Fibroblast of lung (primary cell): Measurements from ENCODE around the gene ATXN2. TPM values are rescaled to one million over a fixed set of nuclear protein-coding genes. Genes with fewer than 3 reads are reported as not detected.
A peak's percentile ranks its signal among the peaks of the same experiment; 100 is the strongest.

Source experiments
- DNase-seq, 2 donors: peaks; one replicate each; pipeline versions ENCODE4 v3.0.0 to v3.0.0-alpha.2; 2010; ENCODE audit warnings: low read depth in 2 of 2
- H2AFZ ChIP-seq: 2 replicates; pipeline ENCODE4 v1.5.1; 2012; ENCODE audit warnings: low read length, control low read depth, inconsistent platforms
- H3K27ac ChIP-seq: 2 replicates; pipeline ENCODE4 v1.5.1; 2011; ENCODE audit warnings: low read length, control low read depth; ENCODE audit not compliant: insufficient read depth
- H3K27me3 ChIP-seq: 2 replicates; pipeline ENCODE4 v1.5.1; 2011; ENCODE audit warnings: mild to moderate bottlenecking, low read length; ENCODE audit not compliant: control insufficient read depth, insufficient read depth
- H3K36me3 ChIP-seq: 2 replicates; pipeline ENCODE4 v1.5.1; 2011; ENCODE audit warnings: low read length; ENCODE audit not compliant: control insufficient read depth, insufficient read depth
- H3K4me1 ChIP-seq: 2 replicates; pipeline ENCODE4 v1.5.1; 2011; ENCODE audit warnings: low read length; ENCODE audit not compliant: control insufficient read depth, insufficient read depth; ENCODE audit errors: extremely low read depth
- H3K4me2 ChIP-seq: 2 replicates; pipeline ENCODE4 v1.5.1; 2011; ENCODE audit warnings: low read length, control low read depth; ENCODE audit not compliant: insufficient read depth; ENCODE audit errors: extremely low read depth
- H3K4me3 ChIP-seq, 4 experiments: fragments of 200-600 bp in 1 of 4; sonication (generic) in 1 of 4; replicated peaks in 1 of 4; 2 replicates each; pipeline ENCODE4 v1.5.1; 2011 to 2016; ENCODE audit warnings: low read length in 4 of 4, low read depth in 3 of 4, mild to moderate bottlenecking in 3 of 4, control low read depth in 2 of 4, inconsistent platforms in 1 of 4, mixed read lengths in 1 of 4; ENCODE audit not compliant: insufficient read depth in 1 of 4; ENCODE audit errors: control extremely low read depth in 1 of 4
- H3K79me2 ChIP-seq: 2 replicates; pipeline ENCODE4 v1.5.1; 2012; ENCODE audit warnings: mild to moderate bottlenecking, low read length, inconsistent platforms; ENCODE audit not compliant: control insufficient read depth, insufficient read depth
- H3K9ac ChIP-seq: 2 replicates; pipeline ENCODE4 v1.5.1; 2011; ENCODE audit warnings: mild to moderate bottlenecking, low read length, control low read depth; ENCODE audit not compliant: insufficient read depth
- H3K9me3 ChIP-seq: 2 replicates; pipeline ENCODE4 v1.5.1; 2012; ENCODE audit warnings: low read depth, low read length; ENCODE audit not compliant: control insufficient read depth, insufficient read depth
- H4K20me1 ChIP-seq: 2 replicates; pipeline ENCODE4 v1.5.1; 2011; ENCODE audit warnings: low read length; ENCODE audit not compliant: control insufficient read depth, insufficient read depth; ENCODE audit errors: extremely low read depth
- EZH2 ChIP-seq: IDR thresholded peaks from 2 replicates; pipeline ENCODE4 v1.5.1; 2012; ENCODE audit warnings: low read length, control low read depth, mild to moderate bottlenecking; ENCODE audit errors: missing control alignments
- polyA plus RNA-seq, 2 donors: library from polyadenylated mRNA; depleted of rRNA in 1 of 2; stranded (reverse) in 1 of 2; unstranded in 1 of 2; fragments of >200 nt; gene quantifications; 2 replicates each; pipeline ENCODE4 v1.2.1, GENCODE V29; 2011 to 2012; ENCODE audit warnings: missing spikeins in 1 of 2
- total RNA-seq: library from RNA; depleted of rRNA; stranded (reverse); fragments of >200 nt; gene quantifications from 2 replicates; pipeline ENCODE4 v1.2.1, GENCODE V29; 2014
- TF ChIP-seq, protein P1 (sequence below), 2 donors: IDR thresholded peaks in 1 of 2; conservative IDR thresholded peaks in 1 of 2; 1 replicate in 1 of 2; 2 replicates in 1 of 2; pipeline ENCODE4 v1.5.1; 2011 to 2012; ENCODE audit warnings: low read length in 2 of 2, control low read depth in 1 of 2, inconsistent platforms in 1 of 2, low read depth in 1 of 2, mild to moderate bottlenecking in 1 of 2

ATXN2 gene
- total and polyA plus RNA-seq, 2 donors (not counting 1 experiment from before 2014, with no cell fraction given): 25.9 to 31.2 TPM

DNA sequence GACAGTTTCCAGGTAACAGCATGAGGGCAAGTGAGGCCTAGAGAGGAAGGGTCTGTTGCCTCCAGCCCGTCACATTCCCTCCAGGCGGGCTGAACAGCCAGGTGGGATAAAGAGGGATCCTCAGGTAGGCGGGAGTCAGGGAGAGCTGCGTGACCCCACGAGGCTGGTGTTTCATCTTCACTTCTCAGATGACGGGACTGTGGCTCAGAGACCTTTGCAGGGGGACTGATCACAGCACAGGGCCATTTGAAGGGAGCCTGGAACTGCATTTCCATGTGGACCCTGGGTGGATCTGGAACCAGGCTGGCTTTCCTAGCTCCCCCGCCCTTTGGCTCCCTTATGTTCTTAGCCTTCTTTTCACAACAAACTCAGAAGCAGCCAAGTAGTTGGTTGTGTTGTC lies 156.0 kb downstream of the ATXN2 start:
- peaks cover 2% of the 10 kb centered on the region for H4K20me1 ChIP-seq
- TF ChIP-seq EZH2: no peak
- peak overlapping the region; percentile 49 for H3K27ac ChIP-seq
- no peak overlapping the region for H2AFZ ChIP-seq
- no peak overlapping the region for H3K4me3 ChIP-seq
- no peak overlapping the region for H3K9ac ChIP-seq
- H3K27me3 ChIP-seq: no peaks in the 10 kb centered on the region
- H3K4me2 ChIP-seq: no peak overlapping the region
- peaks cover 31% of the 10 kb centered on the region for H3K4me1 ChIP-seq
- no peaks in the 10 kb centered on the region for H3K9me3 ChIP-seq
- DNase-seq: no peak
- peaks cover 83% of the 10 kb centered on the region for H3K79me2 ChIP-seq
- peaks cover 27% of the 10 kb centered on the region for H3K36me3 ChIP-seq

DNA sequence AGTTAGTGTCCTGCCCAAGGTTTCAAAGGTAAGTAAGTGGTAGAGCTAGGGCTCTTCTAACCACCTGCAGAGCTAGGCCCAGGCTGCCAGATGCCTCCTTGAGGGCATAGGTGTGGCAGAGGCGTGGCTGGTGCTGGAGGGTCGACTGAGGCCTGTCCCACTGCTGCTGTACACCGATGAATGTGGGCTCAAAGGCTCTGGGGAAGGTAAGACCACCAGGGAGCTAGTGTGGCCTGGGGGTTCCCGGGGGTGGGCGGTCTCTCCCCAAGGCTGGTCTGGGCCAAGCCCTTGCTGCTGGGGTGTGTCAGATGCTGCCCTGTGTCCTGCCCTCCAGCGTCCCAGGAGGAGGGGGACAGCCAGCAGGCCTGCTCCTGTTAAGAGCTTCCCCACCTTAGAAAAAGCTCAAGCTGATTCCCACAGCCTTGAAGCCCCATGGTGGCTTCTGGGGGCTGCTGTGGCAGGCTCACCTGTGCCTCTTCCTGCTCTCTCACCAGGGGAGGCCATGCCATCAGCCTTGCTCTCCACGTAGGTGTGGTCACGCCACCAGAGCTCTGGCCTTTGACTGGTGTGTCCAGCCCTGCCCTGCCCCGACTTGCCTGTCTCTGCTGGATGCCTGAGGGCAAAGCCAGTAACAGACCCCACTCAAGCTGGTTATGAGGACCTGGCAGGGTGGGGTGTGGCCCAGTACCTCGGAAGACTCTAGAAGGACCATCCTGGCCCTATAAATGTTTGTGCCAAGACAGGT lies 156.6 kb downstream of the ATXN2 start:
- Histone ChIP-seq H3K27ac (peak overlapping the region; percentile 14), H4K20me1 (peaks cover 2% of the 10 kb centered on the region), H3K4me1 (peaks cover 33% of the 10 kb centered on the region), H3K79me2 (peaks cover 83% of the 10 kb centered on the region), H3K9me3 (no peaks in the 10 kb centered on the region), H3K4me3 (no peak overlapping the region), H3K4me2 (no peak overlapping the region), H3K9ac (no peak overlapping the region), H3K27me3 (no peaks in the 10 kb centered on the region), H2AFZ (no peak overlapping the region), H3K36me3 (peaks cover 21% of the 10 kb centered on the region)
- TF ChIP-seq, protein P1, sequence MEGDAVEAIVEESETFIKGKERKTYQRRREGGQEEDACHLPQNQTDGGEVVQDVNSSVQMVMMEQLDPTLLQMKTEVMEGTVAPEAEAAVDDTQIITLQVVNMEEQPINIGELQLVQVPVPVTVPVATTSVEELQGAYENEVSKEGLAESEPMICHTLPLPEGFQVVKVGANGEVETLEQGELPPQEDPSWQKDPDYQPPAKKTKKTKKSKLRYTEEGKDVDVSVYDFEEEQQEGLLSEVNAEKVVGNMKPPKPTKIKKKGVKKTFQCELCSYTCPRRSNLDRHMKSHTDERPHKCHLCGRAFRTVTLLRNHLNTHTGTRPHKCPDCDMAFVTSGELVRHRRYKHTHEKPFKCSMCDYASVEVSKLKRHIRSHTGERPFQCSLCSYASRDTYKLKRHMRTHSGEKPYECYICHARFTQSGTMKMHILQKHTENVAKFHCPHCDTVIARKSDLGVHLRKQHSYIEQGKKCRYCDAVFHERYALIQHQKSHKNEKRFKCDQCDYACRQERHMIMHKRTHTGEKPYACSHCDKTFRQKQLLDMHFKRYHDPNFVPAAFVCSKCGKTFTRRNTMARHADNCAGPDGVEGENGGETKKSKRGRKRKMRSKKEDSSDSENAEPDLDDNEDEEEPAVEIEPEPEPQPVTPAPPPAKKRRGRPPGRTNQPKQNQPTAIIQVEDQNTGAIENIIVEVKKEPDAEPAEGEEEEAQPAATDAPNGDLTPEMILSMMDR (conservative IDR thresholded peaks at IDR 0.05 in 1 of 2, IDR thresholded peaks at IDR 0.05 in 1 of 2; ENCODE audit: low read depth in 1 of 2, low read length in 2 of 2): no peak
- TF ChIP-seq EZH2: no peak
- DNase-seq: no peak

DNA sequence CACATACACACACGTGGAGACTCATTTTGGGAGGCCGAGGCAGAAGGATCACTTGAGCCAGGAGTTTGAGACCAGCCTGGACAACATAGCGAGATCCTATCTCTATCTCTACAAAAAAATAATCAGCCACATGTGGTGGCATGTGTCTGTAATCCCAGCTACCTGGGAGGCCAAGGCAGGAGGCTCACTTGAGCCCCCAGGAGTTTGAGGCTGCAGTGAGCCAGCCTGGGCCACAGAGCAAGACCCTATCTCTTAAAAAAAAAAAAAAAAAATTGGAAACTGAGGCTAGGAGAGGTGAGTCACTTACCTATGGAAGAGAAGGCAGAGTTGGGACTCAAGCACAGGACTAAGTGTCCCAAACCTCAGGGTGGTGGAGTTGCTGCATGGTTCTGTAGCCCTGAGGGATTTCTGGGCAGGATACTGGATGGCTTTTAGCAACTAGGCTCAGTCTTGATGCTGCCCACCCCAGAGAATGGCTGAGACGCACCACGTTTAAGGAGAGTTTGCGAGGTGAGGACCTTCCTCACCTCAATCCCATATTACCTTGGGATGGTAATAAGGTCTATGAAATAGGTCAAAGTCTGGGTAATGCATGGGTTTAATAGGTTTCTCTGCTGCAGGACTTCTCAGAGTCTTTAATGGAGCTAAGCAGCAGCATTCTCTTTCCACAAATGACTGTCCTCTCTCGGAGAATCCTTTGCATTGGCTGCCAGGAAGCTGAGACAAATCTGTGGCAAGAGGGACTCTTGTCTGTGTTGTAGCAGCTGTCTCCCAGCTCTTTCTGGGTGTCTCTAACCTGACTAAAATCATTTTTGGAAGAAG lies 157.8 kb downstream of the ATXN2 start:
- Histone ChIP-seq H3K4me2 (no peak overlapping the region), H3K4me1 (peaks cover 31% of the 10 kb centered on the region)
- no peak for DNase-seq

More for the DNA sequence above, 157.8 kb downstream of the ATXN2 start:
- TF ChIP-seq, protein P1 (conservative IDR thresholded peaks at IDR 0.05 in 1 of 2, IDR thresholded peaks at IDR 0.05 in 1 of 2; ENCODE audit: low read depth in 1 of 2, low read length in 2 of 2): no peak
- TF ChIP-seq EZH2: no peak
- peaks cover 15% of the 10 kb centered on the region for H3K36me3 ChIP-seq
- peaks cover 88% of the 10 kb centered on the region for H3K79me2 ChIP-seq
- H3K27ac ChIP-seq: no peak overlapping the region
- H3K9me3 ChIP-seq: no peaks in the 10 kb centered on the region
- H3K4me3 ChIP-seq: no peak overlapping the region
- no peak overlapping the region for H3K9ac ChIP-seq
- no peaks in the 10 kb centered on the region for H3K27me3 ChIP-seq
- H2AFZ ChIP-seq: no peak overlapping the region
- peaks cover 2% of the 10 kb centered on the region for H4K20me1 ChIP-seq
